ENCODE measurements around the gene CORO6. TPM values are rescaled to one million over a fixed set of nuclear protein-coding genes. Genes with fewer than 3 reads are reported as not detected.

The CORO6 gene
- polyA plus RNA-seq, 3 donors, result 1.3 TPM; not detected in 2

GRCh38 chr17:29571486-29571882, 51.2 kb downstream of the CORO6 start:
- DNase-seq, result peak in 1 of 3 donors; percentile 2
- Mint-ChIP-seq H3K36me3 (peaks cover 33 to 45% of the 10 kb centered on the region in 2 donors), H3K4me1 (peaks cover 18% of the 10 kb centered on the region), H3K27me3 (ENCODE audit: low read depth in 3 of 3) (peaks cover 0 to 2% (median 2%) of the 10 kb centered on the region in 3 donors), H3K4me3 (no peak overlapping the region), H3K9me3 (no peaks in the 10 kb centered on the region), H3K27ac (peak overlapping the region in 1 of 7 donors; percentile 35)
- H3K9me3 ChIP-seq (replicated peaks in 1 of 2; ENCODE audit: control insufficient read depth in 1 of 2, insufficient read depth in 1 of 2, low read length in 2 of 2), result no peaks in the 10 kb centered on the region
- peaks cover 24% of the 10 kb centered on the region for H4K20me1 ChIP-seq (ENCODE audit: insufficient read depth, low read length)
- no peaks in the 10 kb centered on the region for H3K27me3 ChIP-seq (ENCODE audit: control insufficient read depth in 2 of 2, insufficient read depth in 2 of 2, low read length in 2 of 2)
- TF ChIP-seq CTCF (IDR thresholded peaks at IDR 0.05), result no peak
- H2AFZ ChIP-seq (ENCODE audit: insufficient read depth, low read depth, low read length, poor library complexity, severe bottlenecking), result no peak overlapping the region
- H3K4me3 ChIP-seq (replicated peaks in 1 of 3; ENCODE audit: low read depth in 2 of 3, low read length in 3 of 3), result no peak overlapping the region
- intact Hi-C loops (cut with micrococcal nuclease), result no loop called here
- peaks cover 13% of the 10 kb centered on the region for H3K79me2 ChIP-seq (ENCODE audit: insufficient read depth, low read length)
- no peak overlapping the region for H3K9ac ChIP-seq (ENCODE audit: insufficient read depth, low read length, poor library complexity, severe bottlenecking)
- H3K36me3 ChIP-seq (replicated peaks in 1 of 2; ENCODE audit: control insufficient read depth in 1 of 2, insufficient read depth in 2 of 2, low read length in 2 of 2), result peaks cover 29 to 35% of the 10 kb centered on the region in 2 donors
- peaks cover 14 to 31% of the 10 kb centered on the region in 2 donors for H3K4me1 ChIP-seq (ENCODE audit: control insufficient read depth in 1 of 2, insufficient read depth in 2 of 2, low read length in 2 of 2)
- no peak overlapping the region for H3K27ac ChIP-seq (ENCODE audit: low read depth in 1 of 2, low read length in 2 of 2)
- WGBS (ENCODE audit: insufficient coverage), result 92% methylated on average over 6 of the region's 6 CpGs
- no peak overlapping the region for H3K4me2 ChIP-seq (replicated peaks; ENCODE audit: extremely low read depth, low read length, poor library complexity, severe bottlenecking)

- H3K4me1 ChIP-seq (ENCODE audit: control insufficient read depth in 1 of 2, insufficient read depth in 2 of 2, low read length in 2 of 2), result peaks cover 24 to 41% of the 10 kb centered on the region in 2 donors
- H3K27ac Mint-ChIP-seq, result peak overlapping the region in 1 of 7 donors; percentile 31
- peaks cover 26% of the 10 kb centered on the region for H4K20me1 ChIP-seq (ENCODE audit: insufficient read depth, low read length)
Observed at GRCh38 chr17:29570521-29570920, 52.2 kb downstream of the CORO6 start.

More at GRCh38 chr17:29570521-29570920, 52.2 kb downstream of the CORO6 start:
- peaks cover 28 to 36% of the 10 kb centered on the region in 2 donors for H3K36me3 Mint-ChIP-seq
- Histone ChIP-seq H3K4me2 (replicated peaks; ENCODE audit: extremely low read depth, low read length, poor library complexity, severe bottlenecking) (no peak overlapping the region), H3K9me3 (replicated peaks in 1 of 2; ENCODE audit: control insufficient read depth in 1 of 2, insufficient read depth in 1 of 2, low read length in 2 of 2) (no peaks in the 10 kb centered on the region), H3K79me2 (ENCODE audit: insufficient read depth, low read length) (peaks cover 20% of the 10 kb centered on the region), H3K27me3 (ENCODE audit: control insufficient read depth in 2 of 2, insufficient read depth in 2 of 2, low read length in 2 of 2) (no peaks in the 10 kb centered on the region), H3K36me3 (replicated peaks in 1 of 2; ENCODE audit: control insufficient read depth in 1 of 2, insufficient read depth in 2 of 2, low read length in 2 of 2) (peaks cover 20 to 25% of the 10 kb centered on the region in 2 donors), H3K27ac (ENCODE audit: low read depth in 1 of 2, low read length in 2 of 2) (no peak overlapping the region), H3K4me3 (replicated peaks in 1 of 3; ENCODE audit: low read depth in 2 of 3, low read length in 3 of 3) (no peak overlapping the region), H3K9ac (ENCODE audit: insufficient read depth, low read length, poor library complexity, severe bottlenecking) (no peak overlapping the region), H2AFZ (ENCODE audit: insufficient read depth, low read depth, low read length, poor library complexity, severe bottlenecking) (no peak overlapping the region)
- intact Hi-C loops (cut with micrococcal nuclease), result no loop called here
- no peak for TF ChIP-seq CTCF (IDR thresholded peaks at IDR 0.05)
- no peak overlapping the region for H3K4me3 Mint-ChIP-seq
- 90% methylated on average over 7 of the region's 7 CpGs for WGBS (ENCODE audit: insufficient coverage)
- no peaks in the 10 kb centered on the region for H3K9me3 Mint-ChIP-seq
- peak in 1 of 3 donors; percentile 2 for DNase-seq
- H3K27me3 Mint-ChIP-seq (ENCODE audit: low read depth in 3 of 3), result peaks cover 0 to 7% (median 2%) of the 10 kb centered on the region in 3 donors
- H3K4me1 Mint-ChIP-seq, result peaks cover 25% of the 10 kb centered on the region

All from CD14-positive monocyte (primary cell).